Naive B cell (primary cell): ENCODE measurements around the gene FCRL2. TPM values are rescaled to one million over a fixed set of nuclear protein-coding genes. Genes with fewer than 3 reads are reported as not detected.

Experiments
- ATAC-seq, 2 donors: fragments of 150-1000 bp; cut with Tn5 transposase; 2 replicates each; pipeline ENCODE4 v1.10.0; 2021; ENCODE audit warnings: low read depth in 2 of 2, mild to moderate bottlenecking in 2 of 2, moderate library complexity in 2 of 2
- DNase-seq: peaks from one replicate; pipeline ENCODE4 v3.0.0; 2022
- H3K27ac Mint-ChIP-seq, 6 donors: one replicate each; pipeline ENCODE4 v1.8.0; 2020 to 2022; ENCODE audit warnings: mild to moderate bottlenecking in 6 of 6, mixed read lengths in 6 of 6, moderate library complexity in 5 of 6, inconsistent platforms in 2 of 6
- H3K27me3 Mint-ChIP-seq, 3 donors: one replicate each; pipeline ENCODE4 v1.8.0; 2021 to 2022; ENCODE audit warnings: mixed read lengths in 3 of 3, mild to moderate bottlenecking in 1 of 3
- H3K36me3 Mint-ChIP-seq, 2 donors: one replicate each; pipeline ENCODE4 v1.8.0; 2020 to 2022; ENCODE audit warnings: mixed read lengths in 2 of 2, inconsistent platforms in 1 of 2, mild to moderate bottlenecking in 1 of 2
- H3K4me1 Mint-ChIP-seq, 3 donors: one replicate each; pipeline ENCODE4 v1.8.0; 2020 to 2022; ENCODE audit warnings: mixed read lengths in 3 of 3, inconsistent platforms in 1 of 3, mild to moderate bottlenecking in 1 of 3, moderate library complexity in 1 of 3
- H3K4me3 Mint-ChIP-seq, 8 donors: one replicate each; pipeline ENCODE4 v1.8.0; 2020 to 2022; ENCODE audit warnings: mild to moderate bottlenecking in 8 of 8, mixed read lengths in 8 of 8, moderate library complexity in 8 of 8, inconsistent platforms in 2 of 8
- H3K9me3 Mint-ChIP-seq, 7 donors: one replicate each; pipeline ENCODE4 v1.8.0; 2020 to 2022; ENCODE audit warnings: mixed read lengths in 7 of 7, mild to moderate bottlenecking in 5 of 7, inconsistent platforms in 2 of 7, moderate library complexity in 1 of 7
- polyA plus RNA-seq, 6 donors: library from polyadenylated mRNA; unstranded; fragments of 300-500 nt; fragmentation: Illumina TruSeq; gene quantifications; one replicate each; pipeline ENCODE4 v1.2.3, GENCODE V29; 2021; ENCODE audit warnings: low read depth in 6 of 6

The FCRL2 gene
- polyA plus RNA-seq, result 10 to 100 TPM; 26.1 to 98.4 (median 41.4) TPM

DNA sequence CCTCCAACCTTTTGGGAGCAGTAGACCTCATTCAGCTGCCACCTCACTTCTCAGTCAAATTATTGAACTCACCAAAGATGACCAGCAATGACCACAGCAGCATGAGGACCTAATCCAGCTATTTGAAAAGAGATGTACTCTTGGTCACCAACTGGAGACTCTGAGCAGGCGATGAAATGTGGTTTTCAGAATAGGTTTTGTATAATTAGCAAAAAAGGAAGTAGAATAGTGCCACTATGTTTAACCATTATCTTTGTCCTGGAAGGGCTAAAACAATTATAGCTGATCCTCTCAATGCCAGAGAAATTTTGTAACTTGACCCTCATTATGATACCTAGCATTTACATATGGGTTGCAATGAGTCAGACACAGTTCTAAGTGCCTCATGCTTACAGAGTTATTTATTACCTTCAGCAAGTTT, at the start of gene FCRL2:
Gene FCRL2 (minus strand): TSS at position 162 of the 421 bp plus-strand sequence. CDS start 59 bp downstream, at position 103.
- Mint-ChIP-seq H3K36me3 (peaks cover 8 to 13% of the 10 kb centered on the region in 2 donors), H3K27ac (peak within 1 kb of the TSS; percentile 25 to 69 (median 44)), H3K4me1 (peaks cover 71 to 98% (median 80%) of the 10 kb centered on the region in 3 donors), H3K9me3 (no peaks in the 10 kb centered on the region), H3K4me3 (peak within 1 kb of the TSS; percentile 65 to 92 (median 84)), H3K27me3 (no peaks in the 10 kb centered on the region)
- peak; percentile 32 for DNase-seq
- peak; percentile 14 to 24 for ATAC-seq

DNA sequence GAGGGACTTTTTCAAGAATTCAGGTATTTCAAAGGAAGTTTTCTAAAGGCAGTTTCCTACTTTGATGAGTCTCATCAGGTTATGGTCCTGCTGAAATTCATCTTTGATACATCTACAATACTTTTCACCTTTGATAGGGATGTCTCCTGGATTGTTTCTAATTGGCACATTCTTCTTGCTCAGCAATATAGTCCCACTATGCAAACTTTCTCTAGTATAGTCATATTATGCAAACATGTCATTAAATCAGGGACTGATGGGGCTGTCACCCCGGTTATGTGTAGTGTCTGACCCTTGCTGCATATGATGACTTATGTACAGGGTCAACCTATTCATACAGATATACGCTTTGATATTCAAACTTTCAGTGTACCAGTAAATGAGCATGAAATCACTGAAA, 43.4 kb upstream of the FCRL2 start:
- H3K27ac Mint-ChIP-seq, result peak overlapping the region in 2 of 6 donors; percentile 43 to 92

GRCh38 chr1:157819896-157820295, 43.0 kb upstream of the FCRL2 start, which contains the start of gene FCRL1:
TSS of gene FCRL1 (minus strand) at chr1:157820120. CDS start at chr1:157820037, 83 bp downstream.
- DNase-seq, result peak; percentile 68
- Mint-ChIP-seq H3K27me3 (no peaks in the 10 kb centered on the region), H3K27ac (peak within 1 kb of the TSS in 2 of 6 donors; percentile 43 to 92), H3K4me3 (no peak within 1 kb of the TSS), H3K36me3 (peaks cover 14 to 15% of the 10 kb centered on the region in 2 donors), H3K9me3 (no peaks in the 10 kb centered on the region), H3K4me1 (peaks cover 37 to 60% (median 42%) of the 10 kb centered on the region in 3 donors)
- ATAC-seq, result peak; percentile 95

More for the DNA sequence above, 43.4 kb upstream of the FCRL2 start:
- no peak for DNase-seq
- Mint-ChIP-seq H3K4me3 (no peak overlapping the region), H3K4me1 (peaks cover 37 to 61% (median 40%) of the 10 kb centered on the region in 3 donors), H3K36me3 (peaks cover 11 to 13% of the 10 kb centered on the region in 2 donors), H3K9me3 (no peaks in the 10 kb centered on the region), H3K27me3 (no peaks in the 10 kb centered on the region)
- ATAC-seq, result peak; percentile 5

DNA sequence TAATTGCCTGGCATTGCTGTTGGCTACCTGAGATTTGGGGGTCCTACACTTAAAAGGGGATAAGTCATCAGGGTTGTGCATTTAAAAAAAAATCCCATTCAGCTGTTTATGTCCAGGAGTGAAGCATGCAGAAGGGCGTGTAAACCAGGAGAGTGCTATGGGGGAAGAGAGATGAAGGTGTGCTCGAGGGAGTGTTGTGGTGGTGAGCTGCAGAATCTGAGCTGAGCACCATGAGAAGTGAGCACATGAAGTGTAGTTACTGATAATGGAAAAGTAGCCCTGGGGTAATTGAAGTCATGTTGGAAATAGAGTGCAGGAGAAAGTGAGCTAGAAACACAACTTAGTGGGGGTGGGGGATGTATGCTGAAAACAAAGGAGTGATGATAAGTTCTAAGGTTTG, 42.3 kb upstream of the FCRL2 start:
- peaks cover 19 to 21% of the 10 kb centered on the region in 2 donors for H3K36me3 Mint-ChIP-seq
- ATAC-seq (no peak), DNase-seq (no peak)
- no peak overlapping the region for H3K4me3 Mint-ChIP-seq
- peaks cover 42 to 57% (median 42%) of the 10 kb centered on the region in 3 donors for H3K4me1 Mint-ChIP-seq
- H3K27me3 Mint-ChIP-seq, result no peaks in the 10 kb centered on the region
- no peak overlapping the region for H3K27ac Mint-ChIP-seq
- H3K9me3 Mint-ChIP-seq, result no peaks in the 10 kb centered on the region

DNA sequence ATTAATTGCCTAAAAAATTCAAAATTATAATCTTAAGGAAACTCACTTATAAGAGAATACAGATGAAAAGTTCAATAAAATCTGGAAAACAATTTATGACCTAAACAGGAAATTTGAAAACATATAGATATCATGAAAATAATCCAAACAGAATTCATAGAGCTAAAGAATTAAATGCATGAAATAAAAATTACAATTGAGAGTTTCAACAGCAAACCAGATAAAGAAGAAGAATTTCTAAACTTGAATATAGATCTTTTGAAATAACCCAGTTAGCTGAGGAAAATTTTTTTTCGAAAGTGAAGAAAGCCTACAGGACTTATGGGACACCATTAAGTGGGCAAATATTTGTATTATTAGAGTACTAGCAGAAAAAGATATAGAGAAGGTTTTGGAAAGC, 36.3 kb upstream of the FCRL2 start:
- H3K27ac Mint-ChIP-seq, result peak overlapping the region in 5 of 6 donors; percentile 79 to 96 (median 91)
- H3K27me3 Mint-ChIP-seq, result no peaks in the 10 kb centered on the region
- ATAC-seq, result no peak
- H3K4me1 Mint-ChIP-seq, result peaks cover 57 to 76% (median 66%) of the 10 kb centered on the region in 3 donors
- H3K36me3 Mint-ChIP-seq, result peaks cover 57 to 58% of the 10 kb centered on the region in 2 donors
- H3K9me3 Mint-ChIP-seq, result peaks cover 0 to 7% (median 4%) of the 10 kb centered on the region in 7 donors
- DNase-seq, result no peak
- H3K4me3 Mint-ChIP-seq, result no peak overlapping the region

DNA sequence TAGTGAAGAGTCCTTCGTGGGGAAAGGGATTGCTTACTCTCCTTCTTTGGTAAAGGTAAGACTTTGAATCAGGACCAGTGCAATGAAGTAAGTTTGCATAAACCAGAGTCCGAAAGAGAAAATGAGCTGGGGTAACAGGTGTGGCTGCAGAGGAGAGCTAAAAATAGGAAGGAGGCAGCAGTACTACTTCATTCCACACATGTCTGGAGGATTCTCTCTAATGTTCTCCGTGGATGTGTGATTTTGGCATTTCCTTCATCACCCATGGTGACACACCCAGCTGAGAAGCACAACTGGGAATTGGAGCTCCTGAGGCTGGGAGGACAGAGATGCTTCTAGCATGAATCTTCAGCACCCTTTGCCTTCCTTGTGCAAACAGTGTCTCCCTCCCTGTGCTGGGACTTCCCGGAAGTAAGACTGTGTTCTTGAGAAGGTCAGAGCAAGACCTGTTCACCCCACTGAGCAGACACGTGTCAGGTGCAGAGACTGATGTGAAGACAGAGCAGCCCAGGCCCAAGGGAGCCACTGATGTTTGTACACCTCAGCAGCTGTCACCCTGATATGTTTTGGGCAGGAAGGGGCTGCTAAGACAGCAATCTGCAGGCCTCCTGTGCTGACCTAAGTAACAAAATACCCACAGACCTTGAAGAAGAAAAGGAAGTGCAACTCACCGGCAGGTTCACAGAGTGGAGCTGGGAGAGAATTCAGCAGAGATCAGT, 29.7 kb upstream of the FCRL2 start:
- peaks cover 77 to 96% (median 88%) of the 10 kb centered on the region in 3 donors for H3K4me1 Mint-ChIP-seq
- peak overlapping the region; percentile 56 to 93 (median 84) for H3K4me3 Mint-ChIP-seq

GRCh38 chr1:157803851-157804250, 26.9 kb upstream of the FCRL2 start:
- peak; percentile 31 for DNase-seq
- no peaks in the 10 kb centered on the region for H3K9me3 Mint-ChIP-seq
- H3K27ac Mint-ChIP-seq, result peak overlapping the region; percentile 83 to 99 (median 94)
- H3K36me3 Mint-ChIP-seq, result peaks cover 35 to 46% of the 10 kb centered on the region in 2 donors
- ATAC-seq, result no peak
- peak overlapping the region in 7 of 8 donors; percentile 62 to 91 (median 79) for H3K4me3 Mint-ChIP-seq
- H3K4me1 Mint-ChIP-seq, result peaks cover 79 to 97% (median 97%) of the 10 kb centered on the region in 3 donors
- no peaks in the 10 kb centered on the region for H3K27me3 Mint-ChIP-seq

More for the DNA sequence above, 29.7 kb upstream of the FCRL2 start:
- DNase-seq, result peak; percentile 88
- H3K36me3 Mint-ChIP-seq, result peaks cover 48 to 52% of the 10 kb centered on the region in 2 donors
- peak; percentile 95 to 96 for ATAC-seq
- no peaks in the 10 kb centered on the region for H3K27me3 Mint-ChIP-seq
- no peaks in the 10 kb centered on the region for H3K9me3 Mint-ChIP-seq
- H3K27ac Mint-ChIP-seq, result peak overlapping the region; percentile 83 to 99 (median 96)

- Mint-ChIP-seq H3K36me3 (peaks cover 39 to 48% of the 10 kb centered on the region in 2 donors), H3K4me3 (no peak overlapping the region), H3K27ac (peak overlapping the region in 2 of 6 donors; percentile 29 to 74), H3K27me3 (no peaks in the 10 kb centered on the region), H3K4me1 (peaks cover 59 to 84% (median 77%) of the 10 kb centered on the region in 3 donors), H3K9me3 (peaks cover 0 to 1% (median 0%) of the 10 kb centered on the region in 7 donors)
- ATAC-seq, result no peak
- no peak for DNase-seq
Measured at GRCh38 chr1:157799996-157800395, 23.1 kb upstream of the FCRL2 start.

GRCh38 chr1:157798211-157798610, 21.3 kb upstream of the FCRL2 start:
- ATAC-seq (peak; percentile 74 to 88), DNase-seq (no peak)
- Mint-ChIP-seq H3K36me3 (peaks cover 37 to 53% of the 10 kb centered on the region in 2 donors), H3K27me3 (no peaks in the 10 kb centered on the region), H3K9me3 (peaks cover 2 to 13% (median 11%) of the 10 kb centered on the region in 7 donors), H3K4me3 (peak overlapping the region in 7 of 8 donors; percentile 13 to 81 (median 51)), H3K4me1 (peaks cover 43 to 66% (median 61%) of the 10 kb centered on the region in 3 donors), H3K27ac (peak overlapping the region; percentile 52 to 92 (median 80))

DNA sequence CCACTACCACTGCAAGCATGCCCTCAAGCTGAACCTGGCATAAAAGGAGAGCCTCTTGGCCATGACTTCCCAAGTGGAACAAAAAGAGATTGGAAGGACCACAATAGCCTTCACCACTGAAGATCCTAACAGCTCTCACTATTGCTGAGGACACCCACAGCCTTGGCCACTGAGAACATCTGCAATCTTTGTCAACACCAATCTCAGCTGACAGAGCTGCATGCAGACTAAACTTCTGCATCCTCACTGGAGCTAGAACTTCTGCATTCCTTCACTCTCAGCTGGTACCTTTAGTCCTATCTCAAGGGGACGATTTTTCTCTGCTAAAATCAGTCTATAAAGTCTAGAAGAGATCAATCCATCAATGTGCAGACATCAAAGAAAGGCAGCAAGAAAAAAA, 8.3 kb upstream of the FCRL2 start:
- DNase-seq (peak; percentile 31), ATAC-seq (peak; percentile 21 to 23)
- Mint-ChIP-seq H3K4me1 (peaks cover 82 to 94% (median 90%) of the 10 kb centered on the region in 3 donors), H3K36me3 (peaks cover 20 to 22% of the 10 kb centered on the region in 2 donors), H3K4me3 (peak overlapping the region in 7 of 8 donors; percentile 29 to 82 (median 63)), H3K9me3 (no peaks in the 10 kb centered on the region), H3K27ac (peak overlapping the region; percentile 34 to 90 (median 71)), H3K27me3 (no peaks in the 10 kb centered on the region)

GRCh38 chr1:157784801-157785200, 7.9 kb upstream of the FCRL2 start:
- ATAC-seq (no peak), DNase-seq (no peak)
- Mint-ChIP-seq H3K27ac (peak overlapping the region in 4 of 6 donors; percentile 58 to 90 (median 76)), H3K9me3 (no peaks in the 10 kb centered on the region), H3K36me3 (peaks cover 18% of the 10 kb centered on the region in 2 donors), H3K4me3 (peak overlapping the region; percentile 29 to 82 (median 63)), H3K27me3 (no peaks in the 10 kb centered on the region), H3K4me1 (peaks cover 83 to 97% (median 91%) of the 10 kb centered on the region in 3 donors)

DNA sequence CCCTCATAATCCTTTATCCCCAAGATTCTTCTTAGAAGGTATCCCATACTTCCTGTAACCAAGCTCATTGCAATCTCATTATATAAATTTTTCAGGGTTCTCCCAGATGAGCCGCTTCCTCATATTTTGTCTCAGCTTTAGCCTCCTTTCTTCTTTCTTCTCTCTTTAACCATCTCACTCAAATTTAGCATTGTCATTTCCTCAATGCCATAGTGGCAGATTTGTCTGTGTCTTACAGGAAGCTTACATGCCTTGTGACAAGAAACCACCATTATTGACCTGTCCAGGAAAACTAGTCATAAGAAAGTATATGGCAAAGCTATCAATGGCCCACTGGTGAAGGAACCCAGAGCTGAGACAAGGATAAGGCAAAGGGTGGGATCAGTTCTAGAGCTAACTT, 6.0 kb upstream of the FCRL2 start:
- no peaks in the 10 kb centered on the region for H3K27me3 Mint-ChIP-seq
- no peaks in the 10 kb centered on the region for H3K9me3 Mint-ChIP-seq
- peak overlapping the region in 4 of 6 donors; percentile 86 to 95 (median 90) for H3K27ac Mint-ChIP-seq
- ATAC-seq (peak in 1 of 2 donors; percentile 13), DNase-seq (peak; percentile 29)
- peaks cover 8 to 11% of the 10 kb centered on the region in 2 donors for H3K36me3 Mint-ChIP-seq
- peaks cover 77 to 99% (median 90%) of the 10 kb centered on the region in 3 donors for H3K4me1 Mint-ChIP-seq
- H3K4me3 Mint-ChIP-seq, result peak overlapping the region in 6 of 8 donors; percentile 1 to 56 (median 22)

- H3K9me3 Mint-ChIP-seq, result no peaks in the 10 kb centered on the region
- H3K27ac Mint-ChIP-seq, result peak overlapping the region; percentile 49 to 95 (median 86)
- DNase-seq (no peak), ATAC-seq (peak; percentile 16 to 19)
- no peaks in the 10 kb centered on the region for H3K27me3 Mint-ChIP-seq
- H3K4me1 Mint-ChIP-seq, result peaks cover 74 to 100% (median 89%) of the 10 kb centered on the region in 3 donors
- H3K36me3 Mint-ChIP-seq, result peaks cover 0 to 4% of the 10 kb centered on the region in 2 donors
- peak overlapping the region; percentile 1 to 80 (median 56) for H3K4me3 Mint-ChIP-seq
Measured at GRCh38 chr1:157781048-157781447, 4.1 kb upstream of the FCRL2 start.
